ENCODE results near the gene GP2. TPM values are rescaled to one million over a fixed set of nuclear protein-coding genes. Genes with fewer than 3 reads are reported as not detected.
"Not testable (repeated sequence)": the region's sequence is repeated elsewhere in the genome, so short reads cannot be mapped to it uniquely, and the experiment has no call there.

GP2 gene
- total and polyA plus RNA-seq, 3 experiments from 2014 or later = not detected

DNA sequence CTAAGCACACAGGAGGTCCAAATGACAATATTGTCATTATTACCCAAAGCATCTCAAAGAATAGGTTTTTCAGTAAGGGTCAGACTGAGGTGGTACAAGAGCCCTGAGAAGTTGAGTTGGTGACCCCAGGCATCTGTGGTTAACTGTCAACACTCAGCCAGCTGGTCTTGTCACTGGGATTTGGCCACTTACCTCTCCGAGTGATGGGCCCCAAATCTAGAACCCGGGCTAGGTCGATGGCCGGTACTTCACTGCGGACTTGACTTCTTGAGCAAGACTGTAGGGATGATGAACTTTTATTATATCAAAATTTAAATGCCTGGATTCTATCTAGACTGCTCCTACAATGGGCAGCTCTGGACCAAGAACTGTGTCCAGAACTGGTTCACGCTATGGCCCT, 11.5 kb downstream of the GP2 start:
- peaks cover 0 to 4% (median 0%) of the 10 kb centered on the region in 5 donors for H3K9me3 Mint-ChIP-seq
- no peaks in the 10 kb centered on the region for H3K36me3 ChIP-seq (ENCODE audit: insufficient read depth, low read length)
- H3K27me3 Mint-ChIP-seq = peaks cover 0 to 3% of the 10 kb centered on the region in 2 donors
- no peak overlapping the region for H3K27ac Mint-ChIP-seq
- H3K27me3 ChIP-seq (ENCODE audit: insufficient read depth, low read length, poor library complexity, severe bottlenecking) = no peaks in the 10 kb centered on the region
- no peaks in the 10 kb centered on the region for H3K36me3 Mint-ChIP-seq
- H3K4me3 ChIP-seq (ENCODE audit: low read length) = no peak overlapping the region
- H3K9me3 ChIP-seq (ENCODE audit: low read length) = no peaks in the 10 kb centered on the region
- no peak overlapping the region for H3K4me3 Mint-ChIP-seq
- DNase-seq = no peak
- no peaks in the 10 kb centered on the region for H3K4me1 Mint-ChIP-seq
- ChIA-PET POLR2A (no interaction called here), CTCF (no interaction called here)
- H3K27ac ChIP-seq (ENCODE audit: low read depth, low read length) = no peak overlapping the region
- H3K4me1 ChIP-seq (ENCODE audit: insufficient read depth, low read length) = no peaks in the 10 kb centered on the region

GRCh38 chr16:20314575-20314974, 12.7 kb downstream of the GP2 start:
- H3K27ac ChIP-seq (ENCODE audit: low read depth, low read length) = no peak overlapping the region
- Mint-ChIP-seq H3K9me3 (peaks cover 0 to 4% (median 0%) of the 10 kb centered on the region in 5 donors), H3K27me3 (peaks cover 1 to 3% of the 10 kb centered on the region in 2 donors), H3K4me1 (no peaks in the 10 kb centered on the region), H3K27ac (no peak overlapping the region), H3K36me3 (no peaks in the 10 kb centered on the region), H3K4me3 (no peak overlapping the region)
- ChIA-PET POLR2A (no interaction called here), CTCF (no interaction called here)
- no peaks in the 10 kb centered on the region for H3K4me1 ChIP-seq (ENCODE audit: insufficient read depth, low read length)
- H3K9me3 ChIP-seq (ENCODE audit: low read length) = no peaks in the 10 kb centered on the region
- no peak for DNase-seq
- no peaks in the 10 kb centered on the region for H3K27me3 ChIP-seq (ENCODE audit: insufficient read depth, low read length, poor library complexity, severe bottlenecking)
- no peak overlapping the region for H3K4me3 ChIP-seq (ENCODE audit: low read length)
- no peaks in the 10 kb centered on the region for H3K36me3 ChIP-seq (ENCODE audit: insufficient read depth, low read length)

DNA sequence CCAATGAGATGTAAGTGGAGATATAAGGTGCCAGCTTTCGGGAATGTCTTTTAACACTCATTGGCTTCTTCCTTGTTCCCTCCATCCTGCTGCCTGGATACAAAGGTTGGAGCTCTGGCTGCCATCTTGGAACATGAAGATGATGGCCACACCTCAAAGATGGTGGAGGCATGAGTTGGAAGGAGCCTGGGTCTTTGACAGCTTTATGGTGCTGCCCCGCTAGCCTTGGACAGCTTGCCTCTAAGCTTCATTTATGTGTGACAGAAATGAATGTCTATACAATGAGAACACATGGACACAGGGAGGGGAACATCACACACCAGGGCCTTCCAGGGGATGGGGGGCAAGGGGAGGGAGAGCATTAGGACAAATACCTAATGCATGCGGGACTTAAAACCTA, 13.6 kb downstream of the GP2 start:
- Mint-ChIP-seq H3K27ac (no peak overlapping the region), H3K4me1 (no peaks in the 10 kb centered on the region), H3K27me3 (peaks cover 0 to 1% of the 10 kb centered on the region in 2 donors), H3K9me3 (peaks cover 0 to 4% (median 0%) of the 10 kb centered on the region in 5 donors), H3K4me3 (no peak overlapping the region), H3K36me3 (no peaks in the 10 kb centered on the region)
- Histone ChIP-seq H3K27me3 (ENCODE audit: insufficient read depth, low read length, poor library complexity, severe bottlenecking) (no peaks in the 10 kb centered on the region), H3K36me3 (ENCODE audit: insufficient read depth, low read length) (no peaks in the 10 kb centered on the region), H3K4me3 (ENCODE audit: low read length) (no peak overlapping the region), H3K4me1 (ENCODE audit: insufficient read depth, low read length) (no peaks in the 10 kb centered on the region), H3K27ac (ENCODE audit: low read depth, low read length) (no peak overlapping the region), H3K9me3 (ENCODE audit: low read length) (no peaks in the 10 kb centered on the region)
- DNase-seq = no peak
- POLR2A ChIA-PET = no interaction called here
- CTCF ChIA-PET = no interaction called here

DNA sequence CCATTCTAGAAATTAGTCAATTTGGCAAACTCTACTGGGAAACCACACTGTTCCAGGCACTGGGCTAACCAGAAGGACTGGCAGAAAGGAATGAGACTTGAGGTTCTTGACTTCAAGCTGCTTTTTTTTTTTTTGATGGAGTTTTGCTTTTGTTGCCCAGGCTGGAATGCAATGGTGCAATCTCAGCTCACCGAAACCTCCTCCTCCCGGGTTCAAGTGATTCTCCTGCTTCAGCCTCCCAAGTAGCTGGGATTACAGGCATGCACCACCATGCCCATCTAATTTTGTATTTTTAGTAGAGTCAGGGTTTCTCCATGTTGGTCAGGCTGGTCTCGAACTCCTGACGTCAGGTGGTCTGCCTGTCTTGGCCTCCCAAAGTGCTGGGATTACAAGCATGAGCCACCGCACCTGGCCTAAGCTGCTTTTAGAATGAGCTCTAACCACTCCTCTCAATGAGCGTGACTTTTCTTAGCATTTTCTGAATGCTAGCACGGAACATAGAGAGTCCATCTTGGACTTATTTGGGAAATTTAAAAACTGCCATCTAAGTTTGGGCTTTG, 14.7 kb downstream of the GP2 start:
- H3K27ac ChIP-seq (ENCODE audit: low read depth, low read length); H3K4me3 Mint-ChIP-seq; H3K27me3 ChIP-seq (ENCODE audit: insufficient read depth, low read length, poor library complexity, severe bottlenecking); H3K27ac Mint-ChIP-seq; H3K27me3 Mint-ChIP-seq; H3K4me1 Mint-ChIP-seq; H3K9me3 ChIP-seq (ENCODE audit: low read length); POLR2A ChIA-PET; H3K4me1 ChIP-seq (ENCODE audit: insufficient read depth, low read length); CTCF ChIA-PET; DNase-seq; H3K9me3 Mint-ChIP-seq; H3K36me3 Mint-ChIP-seq; H3K36me3 ChIP-seq (ENCODE audit: insufficient read depth, low read length); H3K4me3 ChIP-seq (ENCODE audit: low read length): not testable (repeated sequence)

- Histone ChIP-seq H3K36me3 (ENCODE audit: insufficient read depth, low read length) (no peaks in the 10 kb centered on the region), H3K27ac (ENCODE audit: low read depth, low read length) (no peak overlapping the region), H3K4me1 (ENCODE audit: insufficient read depth, low read length) (no peaks in the 10 kb centered on the region), H3K27me3 (ENCODE audit: insufficient read depth, low read length, poor library complexity, severe bottlenecking) (no peaks in the 10 kb centered on the region), H3K9me3 (ENCODE audit: low read length) (no peaks in the 10 kb centered on the region), H3K4me3 (ENCODE audit: low read length) (no peak overlapping the region)
- Mint-ChIP-seq H3K27ac (no peak overlapping the region), H3K36me3 (no peaks in the 10 kb centered on the region), H3K27me3 (peaks cover 3 to 4% of the 10 kb centered on the region in 2 donors), H3K4me1 (no peaks in the 10 kb centered on the region), H3K4me3 (no peak overlapping the region), H3K9me3 (peaks cover 0 to 4% (median 2%) of the 10 kb centered on the region in 5 donors)
- CTCF ChIA-PET = interaction anchor here (0.6 kb wide), 1 partner anchor 536 kb away, joined by 3 read pairs; no protein-coding TSS in a partner anchor
- DNase-seq = no peak
- POLR2A ChIA-PET = no interaction called here
Measured at GRCh38 chr16:20311548-20311947, 15.8 kb downstream of the GP2 start.

GRCh38 chr16:20310421-20311395, 16.6 kb downstream of the GP2 start:
- H3K27me3 ChIP-seq (ENCODE audit: insufficient read depth, low read length, poor library complexity, severe bottlenecking) = no peaks in the 10 kb centered on the region
- Mint-ChIP-seq H3K36me3 (no peaks in the 10 kb centered on the region), H3K9me3 (peaks cover 0 to 5% (median 2%) of the 10 kb centered on the region in 5 donors), H3K27ac (no peak overlapping the region), H3K27me3 (peaks cover 3 to 4% of the 10 kb centered on the region in 2 donors), H3K4me1 (no peaks in the 10 kb centered on the region), H3K4me3 (no peak overlapping the region)
- H3K4me3 ChIP-seq (ENCODE audit: low read length) = no peak overlapping the region
- no peak overlapping the region for H3K27ac ChIP-seq (ENCODE audit: low read depth, low read length)
- ChIA-PET POLR2A (no interaction called here), CTCF (no interaction called here)
- no peaks in the 10 kb centered on the region for H3K9me3 ChIP-seq (ENCODE audit: low read length)
- H3K36me3 ChIP-seq (ENCODE audit: insufficient read depth, low read length) = no peaks in the 10 kb centered on the region
- H3K4me1 ChIP-seq (ENCODE audit: insufficient read depth, low read length) = no peaks in the 10 kb centered on the region
- DNase-seq = no peak

- Histone ChIP-seq H3K27me3 (ENCODE audit: insufficient read depth, low read length, poor library complexity, severe bottlenecking) (no peaks in the 10 kb centered on the region), H3K9me3 (ENCODE audit: low read length) (no peaks in the 10 kb centered on the region), H3K27ac (ENCODE audit: low read depth, low read length) (no peak overlapping the region), H3K4me3 (ENCODE audit: low read length) (no peak overlapping the region), H3K4me1 (ENCODE audit: insufficient read depth, low read length) (no peaks in the 10 kb centered on the region), H3K36me3 (ENCODE audit: insufficient read depth, low read length) (no peaks in the 10 kb centered on the region)
- Mint-ChIP-seq H3K27ac (no peak overlapping the region), H3K9me3 (peaks cover 0 to 5% (median 2%) of the 10 kb centered on the region in 5 donors), H3K27me3 (peaks cover 3 to 4% of the 10 kb centered on the region in 2 donors), H3K4me1 (no peaks in the 10 kb centered on the region), H3K4me3 (no peak overlapping the region), H3K36me3 (no peaks in the 10 kb centered on the region)
- ChIA-PET CTCF (no interaction called here), POLR2A (no interaction called here)
- no peak for DNase-seq
Measured at GRCh38 chr16:20309786-20310185, 17.5 kb downstream of the GP2 start.

DNA sequence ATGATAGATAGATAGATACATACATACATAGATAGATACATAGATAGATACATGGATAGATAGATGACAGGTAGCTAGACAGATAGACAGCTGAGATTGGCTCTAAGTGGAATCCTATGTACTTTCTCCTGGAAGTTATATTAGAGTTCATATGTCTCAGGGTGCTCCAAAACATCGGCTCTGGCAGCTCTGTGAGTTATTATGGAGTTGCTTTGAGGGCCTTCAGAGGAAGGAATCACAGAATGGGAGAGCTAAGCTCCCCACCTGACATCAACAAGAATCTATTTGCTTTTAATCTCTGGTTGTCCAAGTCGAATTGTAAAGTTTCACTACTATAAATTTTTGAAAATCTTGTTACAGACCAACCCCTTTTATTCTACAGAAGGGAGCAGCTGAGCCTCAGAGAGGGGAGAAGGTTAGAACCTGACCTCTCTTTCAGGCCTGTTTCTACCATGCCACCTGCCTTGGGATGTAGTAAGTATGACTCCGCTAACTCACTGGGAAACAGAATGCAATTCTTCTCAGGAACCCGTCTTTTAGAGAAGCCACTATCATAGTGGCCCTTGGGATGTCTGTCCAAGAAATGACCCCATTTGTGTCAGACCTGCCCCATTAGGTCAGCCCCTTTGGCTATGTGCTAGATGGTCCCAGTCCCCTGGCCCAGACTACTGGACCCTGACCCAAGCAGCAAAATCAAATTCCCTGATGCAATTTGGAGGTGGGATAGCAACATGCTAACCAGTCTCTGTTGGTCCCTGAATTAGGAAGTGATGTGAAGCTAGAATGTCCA, 18.3 kb downstream of the GP2 start:
- ChIA-PET CTCF (no interaction called here), POLR2A (no interaction called here)
- peaks cover 3 to 4% of the 10 kb centered on the region in 2 donors for H3K27me3 Mint-ChIP-seq
- Histone ChIP-seq H3K27ac (ENCODE audit: low read depth, low read length) (no peak overlapping the region), H3K9me3 (ENCODE audit: low read length) (no peaks in the 10 kb centered on the region), H3K4me3 (ENCODE audit: low read length) (no peak overlapping the region), H3K4me1 (ENCODE audit: insufficient read depth, low read length) (no peaks in the 10 kb centered on the region), H3K27me3 (ENCODE audit: insufficient read depth, low read length, poor library complexity, severe bottlenecking) (no peaks in the 10 kb centered on the region), H3K36me3 (ENCODE audit: insufficient read depth, low read length) (no peaks in the 10 kb centered on the region)
- DNase-seq = no peak
- no peak overlapping the region for H3K27ac Mint-ChIP-seq
- peaks cover 0 to 4% (median 2%) of the 10 kb centered on the region in 5 donors for H3K9me3 Mint-ChIP-seq
- H3K36me3 Mint-ChIP-seq = no peaks in the 10 kb centered on the region
- H3K4me1 Mint-ChIP-seq = no peaks in the 10 kb centered on the region
- no peak overlapping the region for H3K4me3 Mint-ChIP-seq
